UCSD-AML1 (cell line): ENCODE measurements around the gene TDRD9.

Experiments used
- DNase-seq: peaks from one replicate; lab custom pipeline; 2025; ENCODE audit not compliant: unreplicated experiment; lab: John Stamatoyannopoulos, UW

TDRD9 gene

DNA sequence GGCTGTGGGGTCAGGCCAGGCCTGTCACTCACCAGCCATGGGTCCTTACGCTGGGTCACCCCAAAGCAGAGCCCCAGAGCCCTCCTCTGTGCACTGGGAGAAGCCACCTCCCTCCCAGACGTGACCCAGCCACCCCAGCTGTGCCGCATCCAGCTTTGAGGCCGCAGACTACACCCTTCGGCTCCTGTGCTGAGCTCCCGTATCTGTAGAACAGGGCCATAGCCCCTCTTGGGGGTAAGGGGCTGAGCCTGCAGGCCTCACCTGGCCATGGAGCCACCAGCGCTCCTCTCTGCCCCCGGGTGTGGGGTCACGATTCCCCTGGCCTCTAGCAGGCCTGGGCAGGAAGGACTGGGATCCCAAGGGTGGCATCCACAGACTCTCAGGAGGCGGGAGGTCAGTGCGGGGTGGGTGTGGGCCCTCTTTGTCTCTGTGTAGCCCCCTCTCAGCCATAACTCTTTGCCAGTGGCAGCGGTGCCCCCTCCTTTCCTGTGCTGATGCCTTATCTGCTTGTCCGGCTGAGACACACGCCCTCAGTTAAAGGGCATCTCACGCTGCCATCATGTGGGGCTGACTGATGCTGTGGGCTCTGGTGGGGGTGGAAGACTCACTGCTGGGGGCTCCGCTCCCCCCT lies 173.5 kb downstream of the TDRD9 start:
- DNase-seq: no peak
